GM23338 (cell line): ENCODE data around the gene MYPOP. TPM values are rescaled to one million over a fixed set of nuclear protein-coding genes. Genes with fewer than 3 reads are reported as not detected.

Experiments used
- ATAC-seq: fragments of 200-7000 bp; cut with Tn5 transposase; 3 replicates; pipeline ENCODE4 v1.9.1; 2020
- DNase-seq: peaks from one replicate; pipeline ENCODE4 v3.0.0-alpha.2; 2015; ENCODE audit warnings: low spot score
- H2AFZ ChIP-seq: fragments of 200-600 bp; sonication (generic); 2 replicates; pipeline ENCODE4 v1.8.0; 2016; ENCODE audit warnings: antibody characterized with exemption, mild to moderate bottlenecking, moderate library complexity
- H3F3A ChIP-seq: fragments of 200-600 bp; sonication (generic); replicated peaks from 2 replicates; pipeline ENCODE4 v1.8.0; 2017; ENCODE audit warnings: antibody characterized with exemption, mixed run types, low read depth
- H3K27ac ChIP-seq: fragments of 200-600 bp; sonication (generic); 2 replicates; pipeline ENCODE4 v1.6.1; 2016; ENCODE audit warnings: low read depth
- H3K27me3 ChIP-seq: fragments of 200-600 bp; sonication (generic); 2 replicates; pipeline ENCODE4 v1.8.0; 2016; ENCODE audit warnings: mild to moderate bottlenecking, mixed run types, moderate library complexity; ENCODE audit not compliant: insufficient read depth
- H3K36me3 ChIP-seq: fragments of 200-600 bp; sonication (generic); 2 replicates; pipeline ENCODE4 v1.8.0; 2016; ENCODE audit warnings: mild to moderate bottlenecking; ENCODE audit not compliant: insufficient read depth
- H3K4me1 ChIP-seq: fragments of 200-600 bp; sonication (generic); 2 replicates; pipeline ENCODE4 v1.8.0; 2016; ENCODE audit warnings: mild to moderate bottlenecking, moderate library complexity; ENCODE audit not compliant: insufficient read depth
- H3K4me2 ChIP-seq: fragments of 200-600 bp; sonication (generic); 2 replicates; pipeline ENCODE4 v1.7.1; 2017; ENCODE audit warnings: mixed run types
- H3K4me3 ChIP-seq: fragments of 200-600 bp; sonication (generic); 2 replicates; pipeline ENCODE4 v1.6.1; 2016; ENCODE audit warnings: mixed run types
- H3K79me2 ChIP-seq: fragments of 200-600 bp; sonication (generic); replicated peaks from 2 replicates; pipeline ENCODE4 v1.8.0; 2017; ENCODE audit warnings: mild to moderate bottlenecking; ENCODE audit not compliant: insufficient read depth
- H3K9me2 ChIP-seq: fragments of 200-600 bp; sonication (generic); 2 replicates; pipeline ENCODE4 v1.8.0; 2017; ENCODE audit not compliant: insufficient read depth
- H4K20me1 ChIP-seq: fragments of 200-600 bp; sonication (generic); replicated peaks from 2 replicates; pipeline ENCODE4 v1.8.0; 2017; ENCODE audit warnings: mild to moderate bottlenecking; ENCODE audit not compliant: insufficient read depth
- H3K27ac Mint-ChIP-seq: 2 replicates; pipeline ENCODE4 v1.8.0; 2020; ENCODE audit warnings: inconsistent platforms, mild to moderate bottlenecking, moderate library complexity, mixed read lengths
- H3K27me3 Mint-ChIP-seq: 3 replicates; pipeline ENCODE4 v1.8.0; 2022; ENCODE audit warnings: low read depth, mild to moderate bottlenecking, moderate library complexity, mixed read lengths, inconsistent platforms; ENCODE audit not compliant: insufficient read depth, poor library complexity
- H3K36me3 Mint-ChIP-seq: 3 replicates; pipeline ENCODE4 v1.8.0; 2021; ENCODE audit warnings: low read depth, mild to moderate bottlenecking, inconsistent platforms, moderate library complexity, mixed read lengths
- H3K4me1 Mint-ChIP-seq: 3 replicates; pipeline ENCODE4 v1.8.0; 2020; ENCODE audit warnings: mild to moderate bottlenecking, inconsistent platforms, mixed read lengths
- H3K4me3 Mint-ChIP-seq: 3 replicates; pipeline ENCODE4 v1.8.0; 2021; ENCODE audit warnings: moderate library complexity, mild to moderate bottlenecking, inconsistent platforms, mixed read lengths
- H3K9me3 Mint-ChIP-seq: 3 replicates; pipeline ENCODE4 v1.8.0; 2020; ENCODE audit warnings: moderate library complexity, mild to moderate bottlenecking, inconsistent platforms, mixed read lengths
- CREB1 ChIP-seq: fragments of 250-450 bp; sonication (Bioruptor Pico); IDR thresholded peaks from 2 replicates; pipeline ENCODE4 v1.5.0; 2020; ENCODE audit warnings: low read depth, mild to moderate bottlenecking, moderate library complexity
- EZH2 ChIP-seq: fragments of 200-600 bp; sonication (generic); IDR thresholded peaks from one replicate; pipeline ENCODE4 v1.8.0; 2017; ENCODE audit warnings: antibody characterized with exemption, mild to moderate bottlenecking, low read depth; ENCODE audit not compliant: unreplicated experiment
- EZH2phosphoT487 ChIP-seq: fragments of 200-600 bp; sonication (generic); IDR thresholded peaks from one replicate; pipeline ENCODE4 v1.8.1; 2018; ENCODE audit warnings: antibody characterized with exemption; ENCODE audit not compliant: unreplicated experiment
- JUNB ChIP-seq: IDR thresholded peaks from one replicate; pipeline ENCODE4 v1.6.1; 2016; ENCODE audit warnings: antibody characterized with exemption; ENCODE audit not compliant: unreplicated experiment
- NANOG ChIP-seq: IDR thresholded peaks from 2 replicates; pipeline ENCODE4 v1.6.1; 2016; ENCODE audit warnings: antibody characterized with exemption, borderline replicate concordance
- POLR2AphosphoS5 ChIP-seq: IDR thresholded peaks from 2 replicates; pipeline ENCODE4 v1.6.1; 2016; ENCODE audit warnings: antibody characterized with exemption, low read depth
- ZNF114 ChIP-seq: fragments of 250-450 bp; sonication (Bioruptor Pico); IDR thresholded peaks from 2 replicates; pipeline ENCODE4 v1.5.0; 2020; ENCODE audit warnings: mild to moderate bottlenecking, moderate library complexity
- polyA plus RNA-seq: library from polyadenylated mRNA; unstranded; fragments of >200 nt; fragmentation: Nextera tagmentation; extraction: Ambion mirVana; gene quantifications from 2 replicates; pipeline ENCODE4 v1.2.1, GENCODE V29; 2016
- total RNA-seq: library from RNA; depleted of rRNA; stranded (reverse); fragments of >200 nt; shearing (Covaris generic); gene quantifications from 2 replicates; pipeline ENCODE4 v1.2.3, GENCODE V29; 2014
- TF ChIP-seq, protein P1 (sequence below), 2 experiments: fragments of 200-600 bp in 1 of 2; sonication (generic) in 1 of 2; conservative IDR thresholded peaks; 2 replicates each; pipeline versions ENCODE4 v1.5.1 to v1.6.1; 2016 to 2017; ENCODE audit warnings: antibody characterized with exemption in 2 of 2, low read depth in 2 of 2, mild to moderate bottlenecking in 2 of 2, moderate library complexity in 1 of 2
- TF ChIP-seq, protein P2 (sequence below): fragments of 250-450 bp; sonication (Bioruptor Pico); IDR thresholded peaks from 2 replicates; pipeline ENCODE4 v1.5.0; 2020; ENCODE audit warnings: mild to moderate bottlenecking, moderate library complexity
- TF ChIP-seq, protein P3 (sequence below): IDR thresholded peaks from 2 replicates; pipeline ENCODE4 v1.6.1; 2016; ENCODE audit warnings: antibody characterized with exemption
- TF ChIP-seq, protein P4 (sequence below): IDR thresholded peaks from one replicate; pipeline ENCODE4 v1.6.1; 2018; ENCODE audit warnings: antibody characterized with exemption; ENCODE audit not compliant: unreplicated experiment

The MYPOP gene
- total and polyA plus RNA-seq, 2 experiments from 2014 or later, result 3.0 to 6.9 TPM

DNA sequence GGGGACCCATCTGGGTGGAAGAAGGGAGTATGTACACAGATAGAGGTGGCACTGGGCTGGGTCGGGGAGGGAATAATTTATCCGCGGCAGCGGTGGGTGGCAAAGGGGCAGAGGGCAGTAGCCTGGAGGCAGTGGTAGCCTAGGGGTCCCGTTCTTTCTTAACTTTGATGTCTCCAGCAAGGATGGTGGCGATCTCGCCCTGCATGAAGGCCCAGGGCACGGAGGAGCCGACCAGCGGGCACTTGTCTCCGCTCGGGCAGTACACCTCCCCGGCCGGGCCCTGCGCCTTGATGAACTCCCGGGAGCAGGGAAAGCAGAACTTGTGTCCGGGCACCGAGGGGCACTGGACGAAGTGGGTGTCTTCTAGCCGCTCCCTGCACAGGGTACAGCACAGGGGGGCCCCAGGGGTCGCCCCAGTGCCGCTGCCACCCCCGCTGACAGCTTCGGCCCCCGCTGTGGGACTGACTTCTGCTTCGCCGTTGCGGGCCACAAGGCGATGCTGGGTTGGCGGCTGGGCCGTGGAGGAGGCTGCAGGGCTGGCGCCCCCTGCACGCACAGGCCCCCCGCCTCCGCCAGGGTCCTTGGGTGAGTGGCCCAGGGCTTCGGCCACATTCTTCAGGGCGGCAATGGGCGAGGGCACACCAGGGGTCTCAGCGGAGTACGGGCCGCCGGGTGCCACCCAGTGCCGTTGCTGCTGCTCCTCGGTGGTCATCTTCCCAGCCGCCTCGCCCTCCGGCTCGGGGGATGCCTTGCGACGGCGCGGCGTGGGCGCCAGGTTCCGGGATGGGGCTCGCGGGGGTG, 18.3 kb downstream of the MYPOP start:
- H3K27ac ChIP-seq, result no peak overlapping the region
- H3K9me2 ChIP-seq, result no peaks in the 10 kb centered on the region
- H3K4me1 ChIP-seq, result peaks cover 27% of the 10 kb centered on the region
- ATAC-seq, result no peak
- peak overlapping the region; percentile 81; the same call in 1 of the 2 replicates for H3K4me2 ChIP-seq
- H3F3A ChIP-seq, result peaks cover 24% of the 10 kb centered on the region; the same call in 1 of the 2 replicates
- no peaks in the 10 kb centered on the region for H3K36me3 ChIP-seq
- 0 out of 2 replicates have a peak, but pooled peaks cover 5% of the 10 kb centered on the region for H3K79me2 ChIP-seq
- Mint-ChIP-seq H3K27ac (no peak overlapping the region), H3K4me1 (peaks cover 30% of the 10 kb centered on the region), H3K4me3 (peak overlapping the region; percentile 75; the same call in 1 of the 3 replicates), H3K27me3 (peaks cover 29% of the 10 kb centered on the region), H3K9me3 (peaks cover 2% of the 10 kb centered on the region; the same call in 1 of the 3 replicates), H3K36me3 (peaks cover 8% of the 10 kb centered on the region)
- no peak for DNase-seq
- no peaks in the 10 kb centered on the region for H3K27me3 ChIP-seq
- TF ChIP-seq EZH2, result no peak
- no peak for TF ChIP-seq JUNB
- TF ChIP-seq, protein P1, sequence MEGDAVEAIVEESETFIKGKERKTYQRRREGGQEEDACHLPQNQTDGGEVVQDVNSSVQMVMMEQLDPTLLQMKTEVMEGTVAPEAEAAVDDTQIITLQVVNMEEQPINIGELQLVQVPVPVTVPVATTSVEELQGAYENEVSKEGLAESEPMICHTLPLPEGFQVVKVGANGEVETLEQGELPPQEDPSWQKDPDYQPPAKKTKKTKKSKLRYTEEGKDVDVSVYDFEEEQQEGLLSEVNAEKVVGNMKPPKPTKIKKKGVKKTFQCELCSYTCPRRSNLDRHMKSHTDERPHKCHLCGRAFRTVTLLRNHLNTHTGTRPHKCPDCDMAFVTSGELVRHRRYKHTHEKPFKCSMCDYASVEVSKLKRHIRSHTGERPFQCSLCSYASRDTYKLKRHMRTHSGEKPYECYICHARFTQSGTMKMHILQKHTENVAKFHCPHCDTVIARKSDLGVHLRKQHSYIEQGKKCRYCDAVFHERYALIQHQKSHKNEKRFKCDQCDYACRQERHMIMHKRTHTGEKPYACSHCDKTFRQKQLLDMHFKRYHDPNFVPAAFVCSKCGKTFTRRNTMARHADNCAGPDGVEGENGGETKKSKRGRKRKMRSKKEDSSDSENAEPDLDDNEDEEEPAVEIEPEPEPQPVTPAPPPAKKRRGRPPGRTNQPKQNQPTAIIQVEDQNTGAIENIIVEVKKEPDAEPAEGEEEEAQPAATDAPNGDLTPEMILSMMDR (conservative IDR thresholded peaks at IDR 0.05; ENCODE audit: low read depth in 2 of 2), result no peak
- TF ChIP-seq POLR2AphosphoS5, result no peak
- no peak for TF ChIP-seq NANOG
- TF ChIP-seq, protein P2, sequence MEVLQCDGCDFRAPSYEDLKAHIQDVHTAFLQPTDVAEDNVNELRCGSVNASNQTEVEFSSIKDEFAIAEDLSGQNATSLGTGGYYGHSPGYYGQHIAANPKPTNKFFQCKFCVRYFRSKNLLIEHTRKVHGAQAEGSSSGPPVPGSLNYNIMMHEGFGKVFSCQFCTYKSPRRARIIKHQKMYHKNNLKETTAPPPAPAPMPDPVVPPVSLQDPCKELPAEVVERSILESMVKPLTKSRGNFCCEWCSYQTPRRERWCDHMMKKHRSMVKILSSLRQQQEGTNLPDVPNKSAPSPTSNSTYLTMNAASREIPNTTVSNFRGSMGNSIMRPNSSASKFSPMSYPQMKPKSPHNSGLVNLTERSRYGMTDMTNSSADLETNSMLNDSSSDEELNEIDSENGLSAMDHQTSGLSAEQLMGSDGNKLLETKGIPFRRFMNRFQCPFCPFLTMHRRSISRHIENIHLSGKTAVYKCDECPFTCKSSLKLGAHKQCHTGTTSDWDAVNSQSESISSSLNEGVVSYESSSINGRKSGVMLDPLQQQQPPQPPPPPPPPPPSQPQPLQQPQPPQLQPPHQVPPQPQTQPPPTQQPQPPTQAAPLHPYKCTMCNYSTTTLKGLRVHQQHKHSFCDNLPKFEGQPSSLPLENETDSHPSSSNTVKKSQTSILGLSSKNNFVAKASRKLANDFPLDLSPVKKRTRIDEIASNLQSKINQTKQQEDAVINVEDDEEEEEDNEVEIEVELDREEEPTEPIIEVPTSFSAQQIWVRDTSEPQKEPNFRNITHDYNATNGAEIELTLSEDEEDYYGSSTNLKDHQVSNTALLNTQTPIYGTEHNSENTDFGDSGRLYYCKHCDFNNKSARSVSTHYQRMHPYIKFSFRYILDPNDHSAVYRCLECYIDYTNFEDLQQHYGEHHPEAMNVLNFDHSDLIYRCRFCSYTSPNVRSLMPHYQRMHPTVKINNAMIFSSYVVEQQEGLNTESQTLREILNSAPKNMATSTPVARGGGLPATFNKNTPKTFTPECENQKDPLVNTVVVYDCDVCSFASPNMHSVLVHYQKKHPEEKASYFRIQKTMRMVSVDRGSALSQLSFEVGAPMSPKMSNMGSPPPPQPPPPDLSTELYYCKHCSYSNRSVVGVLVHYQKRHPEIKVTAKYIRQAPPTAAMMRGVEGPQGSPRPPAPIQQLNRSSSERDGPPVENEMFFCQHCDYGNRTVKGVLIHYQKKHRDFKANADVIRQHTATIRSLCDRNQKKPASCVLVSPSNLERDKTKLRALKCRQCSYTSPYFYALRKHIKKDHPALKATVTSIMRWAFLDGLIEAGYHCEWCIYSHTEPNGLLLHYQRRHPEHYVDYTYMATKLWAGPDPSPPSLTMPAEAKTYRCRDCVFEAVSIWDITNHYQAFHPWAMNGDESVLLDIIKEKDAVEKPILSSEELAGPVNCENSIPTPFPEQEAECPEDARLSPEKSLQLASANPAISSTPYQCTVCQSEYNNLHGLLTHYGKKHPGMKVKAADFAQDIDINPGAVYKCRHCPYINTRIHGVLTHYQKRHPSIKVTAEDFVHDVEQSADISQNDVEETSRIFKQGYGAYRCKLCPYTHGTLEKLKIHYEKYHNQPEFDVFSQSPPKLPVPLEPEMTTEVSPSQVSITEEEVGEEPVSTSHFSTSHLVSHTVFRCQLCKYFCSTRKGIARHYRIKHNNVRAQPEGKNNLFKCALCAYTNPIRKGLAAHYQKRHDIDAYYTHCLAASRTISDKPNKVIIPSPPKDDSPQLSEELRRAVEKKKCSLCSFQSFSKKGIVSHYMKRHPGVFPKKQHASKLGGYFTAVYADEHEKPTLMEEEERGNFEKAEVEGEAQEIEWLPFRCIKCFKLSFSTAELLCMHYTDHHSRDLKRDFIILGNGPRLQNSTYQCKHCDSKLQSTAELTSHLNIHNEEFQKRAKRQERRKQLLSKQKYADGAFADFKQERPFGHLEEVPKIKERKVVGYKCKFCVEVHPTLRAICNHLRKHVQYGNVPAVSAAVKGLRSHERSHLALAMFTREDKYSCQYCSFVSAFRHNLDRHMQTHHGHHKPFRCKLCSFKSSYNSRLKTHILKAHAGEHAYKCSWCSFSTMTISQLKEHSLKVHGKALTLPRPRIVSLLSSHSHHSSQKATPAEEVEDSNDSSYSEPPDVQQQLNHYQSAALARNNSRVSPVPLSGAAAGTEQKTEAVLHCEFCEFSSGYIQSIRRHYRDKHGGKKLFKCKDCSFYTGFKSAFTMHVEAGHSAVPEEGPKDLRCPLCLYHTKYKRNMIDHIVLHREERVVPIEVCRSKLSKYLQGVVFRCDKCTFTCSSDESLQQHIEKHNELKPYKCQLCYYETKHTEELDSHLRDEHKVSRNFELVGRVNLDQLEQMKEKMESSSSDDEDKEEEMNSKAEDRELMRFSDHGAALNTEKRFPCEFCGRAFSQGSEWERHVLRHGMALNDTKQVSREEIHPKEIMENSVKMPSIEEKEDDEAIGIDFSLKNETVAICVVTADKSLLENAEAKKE (CRISPR knock-in tag), result no peak
- TF ChIP-seq, protein P3, sequence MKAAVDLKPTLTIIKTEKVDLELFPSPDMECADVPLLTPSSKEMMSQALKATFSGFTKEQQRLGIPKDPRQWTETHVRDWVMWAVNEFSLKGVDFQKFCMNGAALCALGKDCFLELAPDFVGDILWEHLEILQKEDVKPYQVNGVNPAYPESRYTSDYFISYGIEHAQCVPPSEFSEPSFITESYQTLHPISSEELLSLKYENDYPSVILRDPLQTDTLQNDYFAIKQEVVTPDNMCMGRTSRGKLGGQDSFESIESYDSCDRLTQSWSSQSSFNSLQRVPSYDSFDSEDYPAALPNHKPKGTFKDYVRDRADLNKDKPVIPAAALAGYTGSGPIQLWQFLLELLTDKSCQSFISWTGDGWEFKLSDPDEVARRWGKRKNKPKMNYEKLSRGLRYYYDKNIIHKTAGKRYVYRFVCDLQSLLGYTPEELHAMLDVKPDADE, result no peak
- no peak for TF ChIP-seq CREB1 (CRISPR knock-in tag)
- TF ChIP-seq, protein P4, sequence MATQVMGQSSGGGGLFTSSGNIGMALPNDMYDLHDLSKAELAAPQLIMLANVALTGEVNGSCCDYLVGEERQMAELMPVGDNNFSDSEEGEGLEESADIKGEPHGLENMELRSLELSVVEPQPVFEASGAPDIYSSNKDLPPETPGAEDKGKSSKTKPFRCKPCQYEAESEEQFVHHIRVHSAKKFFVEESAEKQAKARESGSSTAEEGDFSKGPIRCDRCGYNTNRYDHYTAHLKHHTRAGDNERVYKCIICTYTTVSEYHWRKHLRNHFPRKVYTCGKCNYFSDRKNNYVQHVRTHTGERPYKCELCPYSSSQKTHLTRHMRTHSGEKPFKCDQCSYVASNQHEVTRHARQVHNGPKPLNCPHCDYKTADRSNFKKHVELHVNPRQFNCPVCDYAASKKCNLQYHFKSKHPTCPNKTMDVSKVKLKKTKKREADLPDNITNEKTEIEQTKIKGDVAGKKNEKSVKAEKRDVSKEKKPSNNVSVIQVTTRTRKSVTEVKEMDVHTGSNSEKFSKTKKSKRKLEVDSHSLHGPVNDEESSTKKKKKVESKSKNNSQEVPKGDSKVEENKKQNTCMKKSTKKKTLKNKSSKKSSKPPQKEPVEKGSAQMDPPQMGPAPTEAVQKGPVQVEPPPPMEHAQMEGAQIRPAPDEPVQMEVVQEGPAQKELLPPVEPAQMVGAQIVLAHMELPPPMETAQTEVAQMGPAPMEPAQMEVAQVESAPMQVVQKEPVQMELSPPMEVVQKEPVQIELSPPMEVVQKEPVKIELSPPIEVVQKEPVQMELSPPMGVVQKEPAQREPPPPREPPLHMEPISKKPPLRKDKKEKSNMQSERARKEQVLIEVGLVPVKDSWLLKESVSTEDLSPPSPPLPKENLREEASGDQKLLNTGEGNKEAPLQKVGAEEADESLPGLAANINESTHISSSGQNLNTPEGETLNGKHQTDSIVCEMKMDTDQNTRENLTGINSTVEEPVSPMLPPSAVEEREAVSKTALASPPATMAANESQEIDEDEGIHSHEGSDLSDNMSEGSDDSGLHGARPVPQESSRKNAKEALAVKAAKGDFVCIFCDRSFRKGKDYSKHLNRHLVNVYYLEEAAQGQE, result no peak
- no peak for TF ChIP-seq EZH2phosphoT487
- no peak for TF ChIP-seq ZNF114 (CRISPR knock-in tag)
- H2AFZ ChIP-seq, result no peak overlapping the region
- 0 out of 2 replicates have a peak overlapping the region, but pooled peaks have one; percentile 32 for H3K4me3 ChIP-seq
- 0 out of 2 replicates have a peak, but pooled peaks cover 4% of the 10 kb centered on the region for H4K20me1 ChIP-seq
